BLaER1 (cell line): ENCODE results near the gene CHMP6.
A peak's percentile ranks its signal among the peaks of the same experiment; 100 is the strongest.

Source experiments
- H3K27ac ChIP-seq: shearing (Covaris generic); formaldehyde crosslinking; 2 replicates; pipeline ENCODE4 v1.8.1; 2022
- H3K27me3 ChIP-seq: shearing (Covaris generic); formaldehyde crosslinking; 2 replicates; pipeline ENCODE4 v1.8.1; 2022
- H3K36me3 ChIP-seq: shearing (Covaris generic); formaldehyde crosslinking; 2 replicates; pipeline ENCODE4 v1.8.1; 2022
- H3K4me1 ChIP-seq: shearing (Covaris generic); formaldehyde crosslinking; 2 replicates; pipeline ENCODE4 v1.8.1; 2022
- H3K4me2 ChIP-seq: shearing (Covaris generic); formaldehyde crosslinking; 2 replicates; pipeline ENCODE4 v1.8.1; 2022
- H3K4me3 ChIP-seq: shearing (Covaris generic); formaldehyde crosslinking; 2 replicates; pipeline ENCODE4 v1.8.1; 2022
- H3K9ac ChIP-seq: shearing (Covaris generic); formaldehyde crosslinking; 2 replicates; pipeline ENCODE4 v1.8.1; 2022
- H3K9me3 ChIP-seq: shearing (Covaris generic); formaldehyde crosslinking; 2 replicates; pipeline ENCODE4 v1.8.1; 2022
- H4K20me1 ChIP-seq: shearing (Covaris generic); formaldehyde crosslinking; 2 replicates; pipeline ENCODE4 v1.8.1; 2022
- Cebpa-rat ChIP-seq: shearing (Covaris generic); IDR thresholded peaks from 2 replicates; pipeline ENCODE4 v1.8.1; 2022

CHMP6 gene

DNA sequence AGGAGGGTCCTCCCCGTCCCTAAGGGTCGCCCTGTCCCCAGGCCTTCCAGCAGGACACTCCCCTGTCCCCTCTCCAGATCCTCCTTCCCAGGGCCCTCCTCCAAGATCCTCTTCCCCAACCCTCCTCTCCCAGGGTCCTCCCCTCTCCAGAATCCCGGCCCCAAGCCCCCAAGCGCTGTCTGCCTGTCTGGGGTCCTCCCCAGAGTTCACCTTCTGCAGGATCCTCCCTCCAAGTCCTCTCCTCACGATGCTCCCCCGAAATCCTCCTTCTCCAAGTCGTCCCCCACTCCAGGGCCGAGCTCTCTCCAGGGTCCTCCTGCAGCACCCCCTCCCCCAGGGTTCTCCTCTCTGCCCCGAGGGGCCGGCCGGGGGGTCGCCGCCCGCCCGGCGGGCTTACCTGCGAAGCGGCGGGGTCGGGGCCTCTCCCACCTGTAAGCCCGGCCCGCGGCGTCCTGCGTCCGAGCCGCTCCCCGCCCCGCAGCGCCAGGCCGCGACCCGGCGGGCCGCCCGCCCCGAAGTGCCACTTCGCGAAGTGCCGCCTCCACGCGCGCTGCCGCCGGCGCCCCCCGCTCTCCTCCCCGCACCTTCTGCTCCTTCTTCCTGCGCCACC, 42.6 kb downstream of the CHMP6 start:
- Histone ChIP-seq H3K9me3 (no peaks in the 10 kb centered on the region), H3K4me3 (peak overlapping the region; percentile 70), H4K20me1 (peaks cover 90% of the 10 kb centered on the region), H3K4me1 (peaks cover 42% of the 10 kb centered on the region), H3K4me2 (peak overlapping the region; percentile 97), H3K9ac (no peak overlapping the region; the same call in 1 of the 2 replicates), H3K27ac (no peak overlapping the region), H3K27me3 (peaks cover 97% of the 10 kb centered on the region), H3K36me3 (no peaks in the 10 kb centered on the region)
- no peak for TF ChIP-seq Cebpa-rat

GRCh38 chr17:81034779-81035520, 43.3 kb downstream of the CHMP6 start, which contains the start of gene BAIAP2:
Gene BAIAP2, plus strand, starts transcription at chr17:81035151. Its CDS starts 104 bp downstream, at chr17:81035255.
- Histone ChIP-seq H3K36me3 (no peaks in the 10 kb centered on the region), H3K9me3 (no peaks in the 10 kb centered on the region), H3K4me3 (peak within 1 kb of the TSS; percentile 74), H3K9ac (peak within 1 kb of the TSS; percentile 62), H3K4me2 (peak within 1 kb of the TSS; percentile 98), H3K4me1 (peaks cover 42% of the 10 kb centered on the region), H3K27ac (no peak within 1 kb of the TSS), H3K27me3 (peaks cover 97% of the 10 kb centered on the region), H4K20me1 (peaks cover 92% of the 10 kb centered on the region)
- TF ChIP-seq Cebpa-rat, result no peak

GRCh38 chr17:81035521-81036196, 44.0 kb downstream of the CHMP6 start:
- peaks cover 97% of the 10 kb centered on the region for H3K27me3 ChIP-seq
- peaks cover 39% of the 10 kb centered on the region for H3K4me1 ChIP-seq
- H3K36me3 ChIP-seq, result no peaks in the 10 kb centered on the region
- peak overlapping the region; percentile 98 for H3K4me2 ChIP-seq
- H3K9ac ChIP-seq, result 0 out of 2 replicates have a peak overlapping the region, but pooled peaks have one; percentile 62
- no peak for TF ChIP-seq Cebpa-rat
- H3K4me3 ChIP-seq, result peak overlapping the region; percentile 74
- no peaks in the 10 kb centered on the region for H3K9me3 ChIP-seq
- H4K20me1 ChIP-seq, result peaks cover 92% of the 10 kb centered on the region
- no peak overlapping the region for H3K27ac ChIP-seq

- no peak for TF ChIP-seq Cebpa-rat
- Histone ChIP-seq H3K9ac (no peak overlapping the region), H3K4me3 (0 out of 2 replicates have a peak overlapping the region, but pooled peaks have one; percentile 74)
These were observed 44.7 kb downstream of the CHMP6 start for GRCh38 chr17:81036197-81036941.

GRCh38 chr17:81037026-81037797, 45.6 kb downstream of the CHMP6 start:
- Histone ChIP-seq H3K4me2 (no peak overlapping the region), H3K9me3 (no peaks in the 10 kb centered on the region), H3K4me3 (no peak overlapping the region), H3K4me1 (peaks cover 27% of the 10 kb centered on the region), H3K27ac (no peak overlapping the region), H4K20me1 (peaks cover 86% of the 10 kb centered on the region), H3K9ac (no peak overlapping the region), H3K27me3 (peaks cover 86% of the 10 kb centered on the region), H3K36me3 (no peaks in the 10 kb centered on the region)
- TF ChIP-seq Cebpa-rat, result no peak

More at GRCh38 chr17:81036197-81036941, 44.7 kb downstream of the CHMP6 start:
- H3K27ac ChIP-seq, result no peak overlapping the region
- H3K36me3 ChIP-seq, result no peaks in the 10 kb centered on the region
- H3K27me3 ChIP-seq, result peaks cover 95% of the 10 kb centered on the region
- H3K9me3 ChIP-seq, result no peaks in the 10 kb centered on the region
- H3K4me2 ChIP-seq, result no peak overlapping the region
- peaks cover 92% of the 10 kb centered on the region for H4K20me1 ChIP-seq
- peaks cover 32% of the 10 kb centered on the region for H3K4me1 ChIP-seq

DNA sequence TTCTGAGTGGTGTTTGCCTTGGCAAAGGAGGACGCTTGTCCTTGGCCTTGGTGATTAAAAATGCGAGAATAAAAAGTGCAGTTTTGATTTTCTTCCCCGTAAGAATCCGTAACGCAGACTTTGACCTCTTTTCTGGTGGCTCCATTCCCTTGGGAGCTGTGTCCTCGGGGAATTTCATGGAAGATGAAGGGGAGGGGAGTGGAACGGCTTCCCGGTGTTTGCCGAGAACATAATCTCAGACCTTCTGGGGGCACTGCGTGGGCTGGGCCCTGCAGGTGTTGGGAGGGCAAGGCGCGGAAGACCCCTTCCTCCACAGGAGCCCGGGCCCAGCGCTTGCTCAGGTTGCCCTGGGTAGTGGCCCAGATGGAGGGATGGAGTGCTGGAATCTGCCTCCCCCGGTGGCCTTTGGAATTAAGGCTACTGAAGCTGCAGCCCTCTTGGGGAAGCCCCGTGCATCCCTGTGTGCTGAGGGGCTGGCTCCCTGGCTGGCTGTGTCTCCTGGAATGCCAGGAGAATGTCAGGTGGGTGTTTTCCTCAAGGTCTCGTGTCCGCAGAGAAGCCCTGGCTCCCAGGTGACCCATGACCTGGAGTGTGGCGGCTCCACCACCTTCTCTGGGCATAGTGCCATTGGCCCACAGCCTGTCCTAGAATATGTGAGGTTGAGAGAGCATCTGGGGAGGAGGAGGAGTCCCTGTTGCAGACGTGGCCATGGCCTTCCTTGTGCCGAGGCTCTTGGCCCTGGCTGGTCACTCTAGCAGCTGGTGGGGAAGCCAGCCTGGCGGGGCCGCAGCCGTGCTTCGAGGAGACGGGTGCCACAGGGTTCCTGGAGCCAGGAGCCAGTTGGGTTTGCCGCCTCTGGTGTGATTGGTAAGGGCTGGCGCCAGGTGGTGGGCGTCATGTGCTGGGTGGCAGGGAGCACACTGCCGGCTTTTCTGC, 46.4 kb downstream of the CHMP6 start:
- H3K9ac ChIP-seq, result no peak overlapping the region
- no peak overlapping the region for H3K27ac ChIP-seq
- H3K4me2 ChIP-seq, result no peak overlapping the region
- peaks cover 78% of the 10 kb centered on the region for H3K27me3 ChIP-seq
- no peak for TF ChIP-seq Cebpa-rat
- peaks cover 79% of the 10 kb centered on the region for H4K20me1 ChIP-seq
- H3K4me3 ChIP-seq, result no peak overlapping the region
- no peaks in the 10 kb centered on the region for H3K9me3 ChIP-seq
- H3K36me3 ChIP-seq, result no peaks in the 10 kb centered on the region
- H3K4me1 ChIP-seq, result peaks cover 24% of the 10 kb centered on the region

GRCh38 chr17:81039096-81039495, 47.5 kb downstream of the CHMP6 start:
- Histone ChIP-seq H3K36me3 (no peaks in the 10 kb centered on the region), H3K27ac (no peak overlapping the region), H3K9ac (no peak overlapping the region), H4K20me1 (peaks cover 79% of the 10 kb centered on the region), H3K4me3 (no peak overlapping the region), H3K4me1 (peaks cover 14% of the 10 kb centered on the region), H3K9me3 (no peaks in the 10 kb centered on the region), H3K27me3 (peaks cover 73% of the 10 kb centered on the region), H3K4me2 (no peak overlapping the region)
- no peak for TF ChIP-seq Cebpa-rat
